HCT116 (cell line): ENCODE results near the gene HOXB8. TPM values are rescaled to one million over a fixed set of nuclear protein-coding genes. Genes with fewer than 3 reads are reported as not detected.

Experiments used
- ATAC-seq: fragments of 200-7000 bp; cut with Tn5 transposase; 2 replicates; pipeline ENCODE4 v1.9.1; 2020; ENCODE audit warnings: mild to moderate bottlenecking, moderate library complexity
- BruUV-seq: library from RNA; stranded (reverse); fragments of 400-500 nt; replicated peaks from 2 replicates; lab custom pipeline; 2021; lab: Mats Ljungman, UMichigan
- CTCF ChIA-PET: fragments of 300-600 bp; sonication (Branson Sonifier 250); formaldehyde crosslinking; loops from one replicate; lab custom pipeline; 2021; ENCODE audit warnings: antibody characterized with exemption; lab: Charles Lee
- POLR2A ChIA-PET: fragments of 300-600, 350-600 bp; sonication (Branson Sonifier 250); formaldehyde crosslinking; loops from one replicate; lab custom pipeline; 2021; ENCODE audit warnings: antibody characterized with exemption; lab: Charles Lee
- RAD21 ChIA-PET, 2 experiments: fragments of 300-600 bp; sonication (Branson Sonifier 250); formaldehyde crosslinking; loops; one replicate each; lab custom pipeline; 2023; ENCODE audit warnings: low total read pairs in 2 of 2; ENCODE audit not compliant: uncharacterized antibody in 2 of 2, unreplicated experiment in 2 of 2, low non-redundant PET in 1 of 2; lab: Charles Lee
- DNase-seq: peaks from one replicate; pipeline ENCODE4 v3.0.0-alpha.2; 2010; ENCODE audit warnings: low read depth, low spot score
- H2AFZ ChIP-seq: fragments of 200-600 bp; shearing (Covaris generic), sonication (generic); 2 replicates; pipeline ENCODE4 v1.6.1; 2017; ENCODE audit warnings: low read depth, mixed run types, mixed read lengths, antibody characterized with exemption, low read length; ENCODE audit not compliant: poor library complexity, severe bottlenecking
- H3K27ac ChIP-seq: 2 replicates; pipeline ENCODE4 v1.5.1; 2012; ENCODE audit warnings: low read depth, low read length
- H3K27me3 ChIP-seq: fragments of 200-600 bp; sonication (generic); 2 replicates; pipeline ENCODE4 v1.6.1; 2016; ENCODE audit warnings: mixed run types, low read length, mixed read lengths; ENCODE audit not compliant: insufficient read depth
- H3K36me3 ChIP-seq, 2 experiments: fragments of 200-500 bp in 1 of 2; fragments of 200-600 bp in 1 of 2; sonication (Bioruptor generic) in 1 of 2; sonication (generic) in 1 of 2; 2 replicates each; pipeline versions ENCODE4 v1.5.1 to v1.6.1; 2014 to 2016; ENCODE audit warnings: low read length in 2 of 2, inconsistent platforms in 1 of 2, mixed read lengths in 1 of 2, mixed run types in 1 of 2; ENCODE audit not compliant: insufficient read depth in 2 of 2, control insufficient read depth in 1 of 2
- H3K4me1 ChIP-seq, 2 experiments: fragments of 200-600 bp in 1 of 2; sonication (generic) in 1 of 2; 2 replicates each; pipeline versions ENCODE4 v1.5.1 to v1.6.1; 2012 to 2017; ENCODE audit warnings: low read length in 2 of 2, inconsistent platforms in 1 of 2, mild to moderate bottlenecking in 1 of 2, mixed read lengths in 1 of 2, mixed run types in 1 of 2, moderate library complexity in 1 of 2; ENCODE audit not compliant: insufficient read depth in 2 of 2, control insufficient read depth in 1 of 2
- H3K4me2 ChIP-seq: fragments of 200-600 bp; sonication (generic); 2 replicates; pipeline ENCODE4 v1.6.1; 2017; ENCODE audit warnings: mixed run types, low read length, mixed read lengths
- H3K4me3 ChIP-seq, 2 experiments: fragments of 200-600 bp in 1 of 2; sonication (generic) in 1 of 2; replicated peaks in 1 of 2; 2 replicates each; pipeline ENCODE4 v1.5.1; 2011 to 2016; ENCODE audit warnings: low read length in 2 of 2, control low read depth in 1 of 2, low read depth in 1 of 2, mild to moderate bottlenecking in 1 of 2, mixed read lengths in 1 of 2, mixed run types in 1 of 2
- H3K79me2 ChIP-seq: fragments of 200-600 bp; sonication (generic); 2 replicates; pipeline ENCODE4 v1.6.1; 2017; ENCODE audit warnings: mild to moderate bottlenecking, mixed run types, low read length, moderate library complexity, mixed read lengths; ENCODE audit not compliant: insufficient read depth
- H3K9ac ChIP-seq: fragments of 200-600 bp; sonication (generic); 2 replicates; pipeline ENCODE4 v1.6.1; 2016; ENCODE audit warnings: low read length, mixed read lengths
- H3K9me2 ChIP-seq: fragments of 200-600 bp; sonication (generic), shearing (Covaris generic); 2 replicates; pipeline ENCODE4 v1.6.1; 2017; ENCODE audit warnings: mixed run types, mild to moderate bottlenecking, moderate library complexity; ENCODE audit not compliant: insufficient read depth
- H3K9me3 ChIP-seq, 2 experiments: fragments of 200-500 bp in 1 of 2; fragments of 200-600 bp in 1 of 2; sonication (Bioruptor generic) in 1 of 2; sonication (generic) in 1 of 2; 2 replicates each; pipeline ENCODE4 v1.6.1; 2014 to 2017; ENCODE audit warnings: low read length in 2 of 2, mixed read lengths in 2 of 2, inconsistent platforms in 1 of 2, low read depth in 1 of 2, mild to moderate bottlenecking in 1 of 2, mixed run types in 1 of 2, moderate library complexity in 1 of 2; ENCODE audit not compliant: control insufficient read depth in 1 of 2, insufficient read depth in 1 of 2
- H4K20me1 ChIP-seq: fragments of 200-600 bp; sonication (generic), shearing (Covaris generic); 2 replicates; pipeline ENCODE4 v1.6.1; 2017; ENCODE audit warnings: mixed run types, mild to moderate bottlenecking, moderate library complexity; ENCODE audit not compliant: insufficient read depth
- CBX3 ChIP-seq: IDR thresholded peaks from 2 replicates; pipeline ENCODE4 v1.6.1; 2012; ENCODE audit warnings: low read depth
- ELF1 ChIP-seq: IDR thresholded peaks from 2 replicates; pipeline ENCODE4 v1.6.1; 2012; ENCODE audit warnings: low read depth, borderline replicate concordance
- EZH2 ChIP-seq: fragments of 200-600 bp; sonication (generic); IDR thresholded peaks from 2 replicates; pipeline ENCODE4 v1.6.1; 2017; ENCODE audit warnings: antibody characterized with exemption, mixed run types
- EZH2phosphoT487 ChIP-seq: fragments of 200-600 bp; IDR thresholded peaks from 2 replicates; pipeline ENCODE4 v1.6.1; 2018; ENCODE audit warnings: antibody characterized with exemption, borderline replicate concordance
- FOSL1 ChIP-seq: IDR thresholded peaks from 2 replicates; pipeline ENCODE4 v1.6.1; 2012; ENCODE audit warnings: low read depth
- JUND ChIP-seq: IDR thresholded peaks from 2 replicates; pipeline ENCODE4 v1.6.1; 2012
- POLR2A ChIP-seq: IDR thresholded peaks from 2 replicates; pipeline ENCODE4 v1.7.0; 2011; ENCODE audit warnings: borderline replicate concordance; ENCODE audit not compliant: insufficient read depth, insufficient read length; ENCODE audit errors: extremely low read depth
- POLR2AphosphoS5 ChIP-seq: IDR thresholded peaks from 2 replicates; pipeline ENCODE4 v1.6.1; 2011; ENCODE audit warnings: mild to moderate bottlenecking, low read depth, low read length, moderate library complexity
- RAD21 ChIP-seq: IDR thresholded peaks from 2 replicates; pipeline ENCODE4 v1.6.1; 2012; ENCODE audit warnings: low read depth, mild to moderate bottlenecking
- SIN3A ChIP-seq: IDR thresholded peaks from 2 replicates; pipeline ENCODE4 v1.6.1; 2012; ENCODE audit warnings: low read depth
- SP1 ChIP-seq: IDR thresholded peaks from 2 replicates; pipeline ENCODE4 v1.6.1; 2012; ENCODE audit warnings: low read depth
- SRF ChIP-seq: IDR thresholded peaks from 2 replicates; pipeline ENCODE4 v1.6.1; 2012; ENCODE audit warnings: low read depth
- TCF7L2 ChIP-seq: IDR thresholded peaks from 2 replicates; pipeline ENCODE4 v1.7.0; 2011; ENCODE audit warnings: borderline replicate concordance, inconsistent platforms; ENCODE audit not compliant: insufficient read depth, insufficient read length; ENCODE audit errors: extremely low read depth
- YY1 ChIP-seq: IDR thresholded peaks from 2 replicates; pipeline ENCODE4 v1.6.1; 2011; ENCODE audit warnings: low read length, low read depth, moderate library complexity, mild to moderate bottlenecking; ENCODE audit not compliant: insufficient replicate concordance; ENCODE audit errors: extremely low read depth
- ZNF274 ChIP-seq: fragments of 200-500 bp; sonication (Bioruptor generic); IDR thresholded peaks from 2 replicates; pipeline ENCODE4 v1.6.1; 2014; ENCODE audit warnings: mild to moderate bottlenecking, low read depth, low read length, inconsistent platforms
- intact Hi-C: fragments of 100-400 bp; cut with micrococcal nuclease; formaldehyde crosslinking; loops from 2 replicates; pipeline ENCODE4 v1.10.0; 2022
- total RNA-seq: library from RNA; stranded (reverse); gene quantifications from one replicate; pipeline ENCODE4 v1.2.1, GENCODE V29; 2021; ENCODE audit not compliant: unreplicated experiment
- TF ChIP-seq, protein P1 (sequence below): IDR thresholded peaks from 2 replicates; pipeline ENCODE4 v1.6.1; 2012
- TF ChIP-seq, protein P2 (sequence below), 3 experiments: fragments of 200-600 bp in 1 of 3; sonication (generic) in 1 of 3; IDR thresholded peaks in 2 of 3; conservative IDR thresholded peaks in 1 of 3; 2 replicates each; pipeline ENCODE4 v1.5.1; 2012 to 2017; ENCODE audit warnings: low read depth in 2 of 3, low read length in 2 of 3, antibody characterized with exemption in 1 of 3, borderline replicate concordance in 1 of 3, control low read depth in 1 of 3, mild to moderate bottlenecking in 1 of 3, mixed read lengths in 1 of 3, mixed run types in 1 of 3, moderate library complexity in 1 of 3; ENCODE audit not compliant: insufficient read depth in 1 of 3

The HOXB8 gene
- total RNA-seq, 1 experiment from 2014 or later: 44.7 TPM

DNA sequence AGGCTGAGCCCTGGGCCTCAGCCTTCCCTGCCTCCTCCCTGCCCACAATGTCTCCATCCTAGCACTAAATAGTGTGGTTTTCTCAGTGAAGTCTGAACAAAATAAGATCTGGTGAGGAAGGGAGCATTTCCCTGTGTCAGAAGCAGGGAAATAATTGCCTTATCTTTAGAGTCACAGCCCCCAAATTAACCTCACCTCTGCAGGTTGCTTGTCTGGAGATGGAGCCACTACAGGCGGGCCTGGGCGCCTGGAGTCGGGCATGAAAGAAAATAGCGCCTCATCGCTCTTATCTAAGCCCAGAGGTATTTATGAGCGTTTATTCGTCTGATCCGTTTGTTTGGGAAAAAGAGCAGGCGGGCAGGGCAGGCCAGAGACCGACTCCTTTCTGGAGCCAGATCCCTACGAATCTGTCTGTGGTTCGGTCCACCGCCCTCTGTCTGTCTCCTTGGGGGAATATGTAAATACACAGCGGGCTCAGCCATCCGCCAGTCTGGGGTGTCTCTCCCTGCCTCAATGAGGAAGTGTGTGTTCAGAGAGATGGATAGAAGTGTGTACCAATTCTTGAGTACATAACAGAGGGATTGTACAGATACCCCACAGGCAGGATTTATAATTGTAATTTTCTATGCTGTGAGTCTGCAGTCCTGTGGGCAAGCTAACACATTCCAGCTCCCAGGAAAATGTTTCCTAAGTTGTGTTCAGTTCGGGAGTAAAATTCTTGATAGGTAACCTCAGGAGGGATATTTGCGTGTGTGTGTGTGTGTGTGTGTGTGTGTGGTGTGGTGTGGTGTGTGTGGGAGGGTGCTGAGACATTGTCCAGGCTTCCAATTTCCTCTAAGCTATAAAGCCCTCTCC lies 14.6 kb downstream of the HOXB8 start:
- ATAC-seq (no peak), DNase-seq (no peak)
- RAD21 ChIA-PET: interaction anchor here in 1 of 2 experiments (0.6 kb wide), 1 partner anchor 249 kb away, joined by 3 read pairs; no protein-coding TSS in a partner anchor
- Histone ChIP-seq H3K27ac (peak overlapping the region; percentile 47), H3K9me3 (no peaks in the 10 kb centered on the region), H3K4me3 (no peak overlapping the region; a peak in 1 of 4 replicates), H3K27me3 (no peaks in the 10 kb centered on the region), H3K79me2 (peaks cover 100% of the 10 kb centered on the region), H3K4me1 (peaks cover 28 to 39% of the 10 kb centered on the region in 2 experiments), H3K36me3 (peaks cover 14 to 24% of the 10 kb centered on the region in 2 experiments; a peak in 3 of 4 replicates), H2AFZ (no peak overlapping the region), H3K4me2 (peak overlapping the region; percentile 82), H3K9me2 (no peaks in the 10 kb centered on the region), H4K20me1 (peaks cover 4% of the 10 kb centered on the region; the same call in 1 of the 2 replicates), H3K9ac (0 out of 2 replicates have a peak overlapping the region, but pooled peaks have one; percentile 2)
- POLR2A ChIA-PET: interaction anchor here (0.6 to 2.1 kb wide), 4 partner anchors 9 to 26 kb away, joined by 3 to 6 read pairs (median 4); partner anchors contain the start of genes HOXB8 and HOXB9
- BruUV-seq: no TSS peak
- intact Hi-C loops: no loop called here
- CTCF ChIA-PET: interaction anchor here (1.8 kb wide), 1 partner anchor 9 kb away, joined by 5 read pairs; no protein-coding TSS in a partner anchor
- TF ChIP-seq EZH2 (no peak), ZNF274 (no peak)
- TF ChIP-seq, protein P1, sequence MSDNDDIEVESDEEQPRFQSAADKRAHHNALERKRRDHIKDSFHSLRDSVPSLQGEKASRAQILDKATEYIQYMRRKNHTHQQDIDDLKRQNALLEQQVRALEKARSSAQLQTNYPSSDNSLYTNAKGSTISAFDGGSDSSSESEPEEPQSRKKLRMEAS: no peak

DNA sequence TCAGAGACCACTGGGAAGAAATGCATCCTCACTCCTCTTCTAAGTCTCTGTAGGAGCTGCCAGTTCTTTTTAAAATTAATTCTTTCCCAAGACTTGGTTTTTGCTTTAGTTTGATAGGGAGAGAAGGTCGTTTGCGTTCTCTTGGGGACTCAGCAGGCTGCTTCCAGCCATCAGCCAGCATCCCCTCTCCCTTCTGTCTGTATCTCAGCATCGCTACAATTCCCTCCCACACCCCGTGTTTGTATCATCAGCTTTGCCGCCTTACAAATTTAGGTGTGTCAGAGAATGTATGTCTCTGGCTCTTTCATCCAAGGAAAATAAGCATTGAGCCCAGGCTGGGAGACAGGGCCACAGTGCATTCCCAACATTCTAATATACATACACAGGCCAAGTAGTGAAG lies 15.7 kb downstream of the HOXB8 start:
- Histone ChIP-seq H3K4me1 (peaks cover 23 to 32% of the 10 kb centered on the region in 2 experiments), H3K36me3 (peaks cover 22 to 24% of the 10 kb centered on the region in 2 experiments; a peak in 3 of 4 replicates), H3K4me2 (no peak overlapping the region), H3K79me2 (peaks cover 100% of the 10 kb centered on the region), H3K27me3 (no peaks in the 10 kb centered on the region), H3K27ac (0 out of 2 replicates have a peak overlapping the region, but pooled peaks have one; percentile 47), H4K20me1 (peaks cover 4% of the 10 kb centered on the region; the same call in 1 of the 2 replicates), H3K9ac (no peak overlapping the region), H2AFZ (no peak overlapping the region), H3K9me3 (no peaks in the 10 kb centered on the region), H3K9me2 (no peaks in the 10 kb centered on the region), H3K4me3 (no peak overlapping the region)
- ChIA-PET POLR2A (no interaction called here), RAD21 (interaction anchor here in 1 of 2 experiments (0.6 kb wide), 1 partner anchor 15 kb away, joined by 4 read pairs; no protein-coding TSS in a partner anchor), CTCF (no interaction called here)
- ATAC-seq: no peak
- no TSS peak for BruUV-seq
- intact Hi-C loops: no loop called here
- DNase-seq: no peak
- TF ChIP-seq POLR2A (no peak), RAD21 (no peak), ELF1 (no peak), POLR2AphosphoS5 (no peak), JUND (no peak), FOSL1 (no peak), CBX3 (no peak), ZNF274 (no peak), SP1 (no peak), SIN3A (no peak), TCF7L2 (no peak), EZH2phosphoT487 (no peak), SRF (no peak), YY1 (no peak)
- TF ChIP-seq, protein P2, sequence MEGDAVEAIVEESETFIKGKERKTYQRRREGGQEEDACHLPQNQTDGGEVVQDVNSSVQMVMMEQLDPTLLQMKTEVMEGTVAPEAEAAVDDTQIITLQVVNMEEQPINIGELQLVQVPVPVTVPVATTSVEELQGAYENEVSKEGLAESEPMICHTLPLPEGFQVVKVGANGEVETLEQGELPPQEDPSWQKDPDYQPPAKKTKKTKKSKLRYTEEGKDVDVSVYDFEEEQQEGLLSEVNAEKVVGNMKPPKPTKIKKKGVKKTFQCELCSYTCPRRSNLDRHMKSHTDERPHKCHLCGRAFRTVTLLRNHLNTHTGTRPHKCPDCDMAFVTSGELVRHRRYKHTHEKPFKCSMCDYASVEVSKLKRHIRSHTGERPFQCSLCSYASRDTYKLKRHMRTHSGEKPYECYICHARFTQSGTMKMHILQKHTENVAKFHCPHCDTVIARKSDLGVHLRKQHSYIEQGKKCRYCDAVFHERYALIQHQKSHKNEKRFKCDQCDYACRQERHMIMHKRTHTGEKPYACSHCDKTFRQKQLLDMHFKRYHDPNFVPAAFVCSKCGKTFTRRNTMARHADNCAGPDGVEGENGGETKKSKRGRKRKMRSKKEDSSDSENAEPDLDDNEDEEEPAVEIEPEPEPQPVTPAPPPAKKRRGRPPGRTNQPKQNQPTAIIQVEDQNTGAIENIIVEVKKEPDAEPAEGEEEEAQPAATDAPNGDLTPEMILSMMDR (IDR thresholded peaks at IDR 0.05 in 2 of 3, conservative IDR thresholded peaks at IDR 0.05 in 1 of 3; ENCODE audit: borderline replicate concordance in 1 of 3, insufficient read depth in 1 of 3, low read depth in 2 of 3, low read length in 2 of 3): no peak
